ENCODE measurements around the gene USP48. TPM values are rescaled to one million over a fixed set of nuclear protein-coding genes. Genes with fewer than 3 reads are reported as not detected.

Gene USP48
- polyA plus RNA-seq, 2 donors, result 14.4 to 18.4 TPM

DNA sequence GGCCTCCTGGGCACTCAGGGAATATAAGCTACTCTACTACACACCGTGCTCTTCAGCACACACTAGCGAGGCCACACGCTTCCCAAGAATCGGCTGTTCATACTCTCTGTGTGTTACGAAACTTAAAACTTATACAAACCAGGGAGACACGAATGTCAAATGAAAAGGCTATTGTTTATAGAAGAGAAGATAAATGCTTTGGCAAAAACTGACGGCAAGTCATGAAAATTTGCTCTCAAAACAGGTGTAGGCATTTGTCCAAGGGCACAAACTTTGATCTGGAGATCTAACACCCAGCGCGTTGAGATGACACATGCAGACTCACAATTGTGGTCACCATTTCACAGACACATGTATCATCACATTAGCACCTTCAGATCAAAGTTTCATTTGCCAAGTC is 46.1 kb downstream of the USP48 start:
- H3K9me3 ChIP-seq (ENCODE audit: control insufficient read depth in 2 of 2, insufficient read depth in 1 of 2, low read depth in 1 of 2, low read length in 1 of 2), result no peaks in the 10 kb centered on the region
- H3K27ac ChIP-seq (ENCODE audit: low read depth in 2 of 2, low read length in 1 of 2), result no peak overlapping the region
- no peaks in the 10 kb centered on the region for H3K27me3 ChIP-seq (ENCODE audit: control insufficient read depth in 1 of 2, insufficient read depth in 2 of 2, low read length in 2 of 2)
- peaks cover 2 to 8% of the 10 kb centered on the region in 2 donors for H3K36me3 ChIP-seq (ENCODE audit: control insufficient read depth in 2 of 2, insufficient read depth in 2 of 2, low read length in 1 of 2)
- no peaks in the 10 kb centered on the region for H3K4me1 ChIP-seq (ENCODE audit: control insufficient read depth in 2 of 2, insufficient read depth in 2 of 2, low read length in 1 of 2)
- 67 to 69% methylated on average over 9 of the region's 9 CpGs for WGBS, 2 donors
- no peak overlapping the region for H3K4me3 ChIP-seq (ENCODE audit: low read depth in 1 of 2, low read length in 2 of 2)

DNA sequence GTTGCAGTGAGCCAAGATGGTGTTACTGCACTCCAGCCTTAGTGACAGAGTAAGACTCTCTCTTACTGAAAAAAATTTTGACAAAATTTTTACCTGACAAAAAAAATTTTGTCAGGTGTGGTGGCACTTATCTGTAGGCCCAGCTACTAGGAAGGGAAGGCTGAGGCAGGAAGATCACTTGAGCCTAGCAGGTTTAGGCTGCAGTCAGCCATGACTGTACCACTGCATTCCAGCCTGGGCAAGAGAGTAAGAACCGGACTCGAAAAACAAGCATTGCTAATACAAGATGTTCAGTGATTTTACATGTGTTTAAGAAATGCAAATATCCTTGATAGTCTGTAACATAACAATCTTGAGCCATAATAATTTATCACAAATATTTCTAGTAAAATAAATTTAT is 46.9 kb downstream of the USP48 start:
- 73 to 87% methylated on average over 2 of the region's 2 CpGs for WGBS, 2 donors
- H3K4me3 ChIP-seq (ENCODE audit: low read depth in 1 of 2, low read length in 2 of 2), result no peak overlapping the region
- peaks cover 2 to 8% of the 10 kb centered on the region in 2 donors for H3K36me3 ChIP-seq (ENCODE audit: control insufficient read depth in 2 of 2, insufficient read depth in 2 of 2, low read length in 1 of 2)
- H3K4me1 ChIP-seq (ENCODE audit: control insufficient read depth in 2 of 2, insufficient read depth in 2 of 2, low read length in 1 of 2), result no peaks in the 10 kb centered on the region
- H3K9me3 ChIP-seq (ENCODE audit: control insufficient read depth in 2 of 2, insufficient read depth in 1 of 2, low read depth in 1 of 2, low read length in 1 of 2), result no peaks in the 10 kb centered on the region
- no peaks in the 10 kb centered on the region for H3K27me3 ChIP-seq (ENCODE audit: control insufficient read depth in 1 of 2, insufficient read depth in 2 of 2, low read length in 2 of 2)
- H3K27ac ChIP-seq (ENCODE audit: low read depth in 2 of 2, low read length in 1 of 2), result no peak overlapping the region

DNA sequence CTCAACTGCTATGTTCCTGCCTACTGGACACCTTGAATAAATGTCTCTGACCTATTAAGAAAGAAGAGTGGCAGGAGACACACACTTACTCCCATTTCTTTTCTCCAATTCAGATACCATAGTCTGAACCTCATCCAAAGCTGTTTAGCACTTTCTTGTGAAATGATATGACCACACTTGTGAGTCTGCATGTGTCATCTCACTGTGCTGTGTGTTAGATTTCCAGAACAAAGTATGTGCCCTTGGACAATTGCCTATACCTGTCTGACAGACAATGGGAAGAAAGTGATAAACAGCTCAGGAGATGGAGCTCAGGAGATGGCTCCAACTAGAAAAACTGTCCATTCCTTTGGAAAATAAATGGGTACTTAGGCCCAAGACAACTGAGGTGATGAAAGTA is 48.4 kb downstream of the USP48 start:
- Histone ChIP-seq H3K36me3 (ENCODE audit: control insufficient read depth in 2 of 2, insufficient read depth in 2 of 2, low read length in 1 of 2) (peaks cover 2 to 8% of the 10 kb centered on the region in 2 donors), H3K27ac (ENCODE audit: low read depth in 2 of 2, low read length in 1 of 2) (no peak overlapping the region), H3K4me3 (ENCODE audit: low read depth in 1 of 2, low read length in 2 of 2) (no peak overlapping the region), H3K9me3 (ENCODE audit: control insufficient read depth in 2 of 2, insufficient read depth in 1 of 2, low read depth in 1 of 2, low read length in 1 of 2) (no peaks in the 10 kb centered on the region), H3K4me1 (ENCODE audit: control insufficient read depth in 2 of 2, insufficient read depth in 2 of 2, low read length in 1 of 2) (no peaks in the 10 kb centered on the region), H3K27me3 (ENCODE audit: control insufficient read depth in 1 of 2, insufficient read depth in 2 of 2, low read length in 2 of 2) (no peaks in the 10 kb centered on the region)

DNA sequence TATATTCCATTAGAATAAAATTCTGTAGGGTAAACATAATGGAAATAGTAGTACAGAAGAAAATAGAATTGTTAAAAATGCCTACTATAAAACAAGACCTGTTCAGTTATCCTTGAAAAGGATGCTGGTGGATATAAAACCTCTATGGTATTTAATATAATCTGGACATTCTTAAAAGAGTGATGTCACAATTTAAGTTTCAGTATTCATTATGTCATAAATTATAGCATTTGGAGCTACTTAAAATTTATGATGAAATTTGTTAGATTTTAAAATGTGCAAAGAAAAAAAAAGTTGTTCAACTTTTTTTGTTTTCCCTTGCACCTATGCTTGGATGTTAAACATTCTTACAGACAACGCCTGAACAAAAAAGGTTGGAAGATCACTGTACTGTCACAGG is 50.3 kb downstream of the USP48 start:
- Histone ChIP-seq H3K4me3 (ENCODE audit: low read depth in 1 of 2, low read length in 2 of 2) (no peak overlapping the region), H3K4me1 (ENCODE audit: control insufficient read depth in 2 of 2, insufficient read depth in 2 of 2, low read length in 1 of 2) (no peaks in the 10 kb centered on the region), H3K36me3 (ENCODE audit: control insufficient read depth in 2 of 2, insufficient read depth in 2 of 2, low read length in 1 of 2) (peaks cover 2 to 5% of the 10 kb centered on the region in 2 donors), H3K27ac (ENCODE audit: low read depth in 2 of 2, low read length in 1 of 2) (no peak overlapping the region), H3K27me3 (ENCODE audit: control insufficient read depth in 1 of 2, insufficient read depth in 2 of 2, low read length in 2 of 2) (no peaks in the 10 kb centered on the region), H3K9me3 (ENCODE audit: control insufficient read depth in 2 of 2, insufficient read depth in 1 of 2, low read depth in 1 of 2, low read length in 1 of 2) (no peaks in the 10 kb centered on the region)
- 0 to 2% methylated on average over 1 of the region's 1 CpG for WGBS, 2 donors

DNA sequence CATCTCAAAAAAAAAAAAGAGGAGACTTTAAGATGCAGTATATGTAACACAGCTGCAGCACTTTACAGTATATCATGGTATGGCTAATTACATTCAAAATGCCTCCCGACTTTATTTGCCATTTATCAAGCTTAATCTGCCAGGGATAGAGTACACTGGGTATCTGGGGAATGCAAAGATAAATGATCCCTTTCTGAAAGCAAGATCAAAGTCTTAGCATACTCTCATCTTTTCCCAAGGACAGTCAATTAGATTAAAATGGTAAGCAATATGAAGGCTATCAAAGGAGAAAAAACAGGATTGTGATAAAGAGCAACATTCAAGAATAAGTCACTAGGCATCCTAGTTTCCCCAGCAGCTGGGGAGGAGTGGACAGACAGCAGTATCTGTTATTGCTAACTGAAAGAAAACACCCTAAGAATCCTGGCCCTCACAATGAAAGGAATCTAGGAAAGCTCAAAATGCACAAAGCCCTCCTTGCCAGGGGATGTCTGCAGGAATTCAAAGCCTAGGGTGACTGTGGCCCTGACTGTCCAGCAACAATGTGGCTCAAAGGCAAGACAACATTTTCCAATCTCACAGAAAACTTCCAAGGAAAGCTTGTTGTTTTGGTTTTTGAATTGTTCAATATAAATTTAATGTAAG is 57.1 kb downstream of the USP48 start:
- no peak overlapping the region for H3K27ac ChIP-seq (ENCODE audit: low read depth in 2 of 2, low read length in 1 of 2)
- peaks cover 2 to 4% of the 10 kb centered on the region in 2 donors for H3K36me3 ChIP-seq (ENCODE audit: control insufficient read depth in 2 of 2, insufficient read depth in 2 of 2, low read length in 1 of 2)
- H3K4me3 ChIP-seq (ENCODE audit: low read depth in 1 of 2, low read length in 2 of 2), result no peak overlapping the region
- no peaks in the 10 kb centered on the region for H3K9me3 ChIP-seq (ENCODE audit: control insufficient read depth in 2 of 2, insufficient read depth in 1 of 2, low read depth in 1 of 2, low read length in 1 of 2)
- H3K27me3 ChIP-seq (ENCODE audit: control insufficient read depth in 1 of 2, insufficient read depth in 2 of 2, low read length in 2 of 2), result no peaks in the 10 kb centered on the region
- WGBS, 2 donors, result 32 to 48% methylated on average over 1 of the region's 1 CpG
- no peaks in the 10 kb centered on the region for H3K4me1 ChIP-seq (ENCODE audit: control insufficient read depth in 2 of 2, insufficient read depth in 2 of 2, low read length in 1 of 2)

DNA sequence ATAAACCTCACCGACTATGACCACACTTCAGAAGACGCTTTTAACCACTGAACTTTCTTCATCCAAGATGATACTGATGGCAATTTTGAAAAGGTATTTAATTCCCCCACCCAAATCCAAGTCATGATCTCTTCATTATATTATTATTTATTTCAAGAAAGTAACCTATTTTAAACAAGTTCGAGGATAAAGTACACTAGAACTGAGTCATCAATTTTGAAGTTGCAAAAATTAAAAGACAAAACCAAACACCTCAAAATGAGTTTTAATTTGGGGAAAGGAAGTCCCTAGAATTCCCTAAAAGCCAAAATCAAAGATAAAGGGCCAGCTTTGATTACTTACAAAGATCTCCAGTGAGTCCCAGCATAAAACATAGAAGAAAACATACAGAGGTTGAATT is 58.4 kb downstream of the USP48 start:
- H3K36me3 ChIP-seq (ENCODE audit: control insufficient read depth in 2 of 2, insufficient read depth in 2 of 2, low read length in 1 of 2), result peaks cover 5 to 7% of the 10 kb centered on the region in 2 donors
- H3K9me3 ChIP-seq (ENCODE audit: control insufficient read depth in 2 of 2, insufficient read depth in 1 of 2, low read depth in 1 of 2, low read length in 1 of 2), result no peaks in the 10 kb centered on the region
- H3K4me3 ChIP-seq (ENCODE audit: low read depth in 1 of 2, low read length in 2 of 2), result no peak overlapping the region
- 90 to 94% methylated on average over 3 of the region's 3 CpGs for WGBS, 2 donors
- H3K27me3 ChIP-seq (ENCODE audit: control insufficient read depth in 1 of 2, insufficient read depth in 2 of 2, low read length in 2 of 2), result no peaks in the 10 kb centered on the region
- H3K4me1 ChIP-seq (ENCODE audit: control insufficient read depth in 2 of 2, insufficient read depth in 2 of 2, low read length in 1 of 2), result no peaks in the 10 kb centered on the region
- H3K27ac ChIP-seq (ENCODE audit: low read depth in 2 of 2, low read length in 1 of 2), result no peak overlapping the region

DNA sequence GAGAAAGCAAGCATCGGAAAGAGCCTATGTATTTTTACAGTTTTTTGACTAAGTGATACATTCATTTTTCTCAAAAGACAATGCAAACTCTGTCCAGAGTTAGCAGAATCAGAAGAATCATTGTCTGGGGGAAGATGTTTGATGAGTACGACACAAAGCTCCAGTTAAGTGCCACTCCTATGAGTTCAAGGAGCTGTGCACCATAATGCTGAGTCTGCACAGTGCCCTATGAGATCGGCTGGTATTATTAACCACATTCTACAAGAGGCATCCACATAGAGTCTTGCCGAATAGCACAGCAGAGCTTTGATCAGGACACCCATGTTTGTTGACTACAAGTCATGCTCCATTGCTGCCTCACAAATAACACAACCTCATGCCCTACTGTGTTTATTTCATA is 58.9 kb downstream of the USP48 start:
- Histone ChIP-seq H3K9me3 (ENCODE audit: control insufficient read depth in 2 of 2, insufficient read depth in 1 of 2, low read depth in 1 of 2, low read length in 1 of 2) (no peaks in the 10 kb centered on the region), H3K27me3 (ENCODE audit: control insufficient read depth in 1 of 2, insufficient read depth in 2 of 2, low read length in 2 of 2) (no peaks in the 10 kb centered on the region), H3K4me3 (ENCODE audit: low read depth in 1 of 2, low read length in 2 of 2) (no peak overlapping the region), H3K36me3 (ENCODE audit: control insufficient read depth in 2 of 2, insufficient read depth in 2 of 2, low read length in 1 of 2) (peaks cover 5 to 7% of the 10 kb centered on the region in 2 donors), H3K4me1 (ENCODE audit: control insufficient read depth in 2 of 2, insufficient read depth in 2 of 2, low read length in 1 of 2) (no peaks in the 10 kb centered on the region), H3K27ac (ENCODE audit: low read depth in 2 of 2, low read length in 1 of 2) (no peak overlapping the region)
- WGBS, 2 donors, result 95 to 96% methylated on average over 4 of the region's 4 CpGs

DNA sequence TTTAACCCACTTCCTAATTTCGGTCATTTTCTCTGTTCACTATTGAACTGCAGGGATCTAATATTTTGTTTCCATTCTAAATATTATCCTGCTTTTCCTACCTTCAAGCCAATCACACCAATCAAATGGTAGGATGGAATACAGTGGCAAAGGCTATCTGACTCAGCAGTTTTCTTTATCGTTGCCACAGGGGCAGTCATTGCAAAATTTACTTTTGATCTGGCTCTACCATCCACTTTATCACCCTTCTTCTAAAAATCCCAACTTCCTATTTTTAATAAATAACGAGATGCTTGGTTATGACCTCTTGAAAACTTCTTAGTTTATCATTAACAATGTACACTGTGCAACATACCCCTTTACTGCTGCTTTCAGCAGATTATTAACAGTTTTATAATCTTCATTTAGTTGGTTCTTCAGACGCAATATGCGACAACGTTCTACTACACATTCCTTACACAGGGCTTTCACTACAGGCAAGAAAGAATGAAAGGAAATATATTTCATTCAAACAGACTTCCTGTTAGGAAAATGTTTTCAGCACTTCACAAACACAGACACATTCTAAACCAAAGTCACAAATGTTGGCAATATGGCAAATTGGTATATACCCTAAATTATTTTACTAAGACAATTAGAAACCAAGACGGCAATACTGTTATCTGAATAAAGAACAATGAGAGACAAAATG is 61.5 kb downstream of the USP48 start:
- WGBS, 2 donors, result 72 to 83% methylated on average over 7 of the region's 7 CpGs
- no peaks in the 10 kb centered on the region for H3K4me1 ChIP-seq (ENCODE audit: control insufficient read depth in 2 of 2, insufficient read depth in 2 of 2, low read length in 1 of 2)
- no peak overlapping the region for H3K4me3 ChIP-seq (ENCODE audit: low read depth in 1 of 2, low read length in 2 of 2)
- no peak overlapping the region for H3K27ac ChIP-seq (ENCODE audit: low read depth in 2 of 2, low read length in 1 of 2)
- H3K9me3 ChIP-seq (ENCODE audit: control insufficient read depth in 2 of 2, insufficient read depth in 1 of 2, low read depth in 1 of 2, low read length in 1 of 2), result no peaks in the 10 kb centered on the region
- H3K36me3 ChIP-seq (ENCODE audit: control insufficient read depth in 2 of 2, insufficient read depth in 2 of 2, low read length in 1 of 2), result peaks cover 5 to 7% of the 10 kb centered on the region in 2 donors
- no peaks in the 10 kb centered on the region for H3K27me3 ChIP-seq (ENCODE audit: control insufficient read depth in 1 of 2, insufficient read depth in 2 of 2, low read length in 2 of 2)

DNA sequence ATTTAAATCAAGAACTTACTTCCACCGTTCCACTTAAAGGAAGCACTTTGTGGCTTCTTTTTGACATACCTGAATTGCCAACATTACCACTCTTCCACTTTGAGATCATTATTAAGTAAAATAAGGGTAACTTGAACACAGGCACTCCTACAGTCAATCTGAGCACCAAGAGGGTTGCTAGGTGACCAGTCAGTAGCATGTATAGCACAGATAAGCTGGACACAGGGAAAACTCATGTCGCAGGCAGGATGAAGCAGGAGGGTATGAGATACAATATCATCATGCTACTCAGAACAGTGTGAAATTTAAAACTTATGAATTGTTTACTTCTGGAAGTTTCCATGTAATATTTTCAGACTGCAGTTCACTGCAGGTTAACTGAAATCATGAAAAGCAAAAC is 66.8 kb downstream of the USP48 start:
- WGBS, 2 donors, result 82 to 85% methylated on average over 2 of the region's 2 CpGs
- Histone ChIP-seq H3K4me3 (ENCODE audit: low read depth in 1 of 2, low read length in 2 of 2) (no peak overlapping the region), H3K36me3 (ENCODE audit: control insufficient read depth in 2 of 2, insufficient read depth in 2 of 2, low read length in 1 of 2) (peaks cover 7 to 12% of the 10 kb centered on the region in 2 donors), H3K27me3 (ENCODE audit: control insufficient read depth in 1 of 2, insufficient read depth in 2 of 2, low read length in 2 of 2) (no peaks in the 10 kb centered on the region), H3K27ac (ENCODE audit: low read depth in 2 of 2, low read length in 1 of 2) (no peak overlapping the region), H3K9me3 (ENCODE audit: control insufficient read depth in 2 of 2, insufficient read depth in 1 of 2, low read depth in 1 of 2, low read length in 1 of 2) (no peaks in the 10 kb centered on the region), H3K4me1 (ENCODE audit: control insufficient read depth in 2 of 2, insufficient read depth in 2 of 2, low read length in 1 of 2) (no peaks in the 10 kb centered on the region)

DNA sequence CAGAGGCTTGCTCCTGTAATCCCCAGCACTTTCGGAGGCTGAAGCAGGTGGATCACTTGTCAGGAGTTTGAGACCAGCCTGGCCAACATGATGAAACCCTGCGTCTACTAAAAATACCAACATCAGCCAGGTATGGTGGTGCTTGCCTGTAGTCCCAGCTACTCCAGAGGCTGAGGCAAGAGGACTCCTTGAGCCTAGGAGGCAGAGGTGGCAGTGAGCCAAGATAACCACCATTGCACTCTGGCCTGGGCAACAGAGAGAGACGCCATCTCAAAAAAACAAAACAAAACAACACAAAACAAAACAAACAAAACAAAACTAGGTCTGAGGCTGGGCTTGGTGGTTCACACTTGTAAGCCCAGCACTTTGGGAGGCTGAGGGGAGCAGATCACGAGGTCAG is 75.1 kb downstream of the USP48 start:
- Histone ChIP-seq H3K4me3 (ENCODE audit: low read depth in 1 of 2, low read length in 2 of 2) (no peak overlapping the region), H3K4me1 (ENCODE audit: control insufficient read depth in 2 of 2, insufficient read depth in 2 of 2, low read length in 1 of 2) (no peaks in the 10 kb centered on the region), H3K27ac (ENCODE audit: low read depth in 2 of 2, low read length in 1 of 2) (no peak overlapping the region), H3K27me3 (ENCODE audit: control insufficient read depth in 1 of 2, insufficient read depth in 2 of 2, low read length in 2 of 2) (no peaks in the 10 kb centered on the region), H3K36me3 (ENCODE audit: control insufficient read depth in 2 of 2, insufficient read depth in 2 of 2, low read length in 1 of 2) (peaks cover 5% of the 10 kb centered on the region in 2 donors), H3K9me3 (ENCODE audit: control insufficient read depth in 2 of 2, insufficient read depth in 1 of 2, low read depth in 1 of 2, low read length in 1 of 2) (no peaks in the 10 kb centered on the region)
- 89 to 93% methylated on average over 4 of the region's 4 CpGs for WGBS, 2 donors
